Left lung (tissue), 10 donors: Measurements from ENCODE around the gene MSANTD4. TPM values are rescaled to one million over a fixed set of nuclear protein-coding genes. Genes with fewer than 3 reads are reported as not detected.
"Not testable (repeated sequence)": the region's sequence is repeated elsewhere in the genome, so short reads cannot be mapped to it uniquely, and the experiment has no call there.

Experiments used
- ATAC-seq: fragments of 200-7000 bp; cut with Tn5 transposase; one replicate; pipeline ENCODE4 v1.9.1; 2020; ENCODE audit warnings: moderate library complexity
- DNase-seq, 4 donors: peaks; one replicate each; pipeline ENCODE4 v3.0.0-alpha.2; 2013 to 2020
- H3K27ac ChIP-seq, 2 donors: fragments of 200-600 bp; sonication (generic) in 1 of 2; one replicate each; pipeline versions ENCODE4 v1.5.0 to v1.8.0; 2020 to 2021
- H3K27me3 ChIP-seq, 2 donors: fragments of 200-600 bp; sonication (generic) in 1 of 2; one replicate each; pipeline versions ENCODE4 v1.5.0 to v1.8.0; 2020 to 2021
- H3K36me3 ChIP-seq, 2 donors: fragments of 200-600 bp; sonication (generic) in 1 of 2; one replicate each; pipeline versions ENCODE4 v1.5.0 to v1.8.0; 2020 to 2021
- H3K4me1 ChIP-seq, 2 donors: fragments of 200-600 bp; one replicate each; pipeline ENCODE4 v1.8.0; 2021
- H3K4me3 ChIP-seq, 2 donors: fragments of 200-600 bp; sonication (generic) in 1 of 2; one replicate each; pipeline versions ENCODE4 v1.5.0 to v1.8.0; 2020 to 2021; ENCODE audit warnings: mild to moderate bottlenecking in 1 of 2
- H3K9me3 ChIP-seq, 2 donors: fragments of 200-600 bp; sonication (generic) in 1 of 2; one replicate each; pipeline versions ENCODE4 v1.5.0 to v1.8.0; 2020 to 2021
- intact Hi-C, 2 donors: fragments of 100-400 bp; cut with DNase I; formaldehyde crosslinking; loops; one replicate each; pipeline versions ENCODE4 v1.11.2 to v1.14.2; 2022
- polyA plus RNA-seq, 6 donors: library from polyadenylated mRNA; unstranded; fragments of 120-200 nt; gene quantifications; one replicate each; pipeline ENCODE4 v1.2.1, GENCODE V29; 2013; ENCODE audit not compliant: insufficient read length in 6 of 6
- total RNA-seq, 2 donors: library from RNA; stranded (reverse); fragmentation: NEBNext Ultra II Directional; extraction: Animal tissue kit (Norgen Biotek cat#: 25700); gene quantifications; one replicate each; pipeline ENCODE4 v1.2.1, GENCODE V29; 2021
- TF ChIP-seq, protein P1 (sequence below), 2 donors: fragments of 200-600 bp; sonication (generic) in 1 of 2; IDR thresholded peaks; one replicate each; pipeline versions ENCODE4 v1.5.0 to v1.8.0; 2021; ENCODE audit warnings: antibody characterized with exemption in 2 of 2
- donor health status: DM: no; HTN: yes; CAD: no.
- donor health status: DM: no; HTN: no; CAD: no.

Gene MSANTD4
- total and polyA plus RNA-seq, 8 donors = 15.1 to 38.8 (median 31.6) TPM

DNA sequence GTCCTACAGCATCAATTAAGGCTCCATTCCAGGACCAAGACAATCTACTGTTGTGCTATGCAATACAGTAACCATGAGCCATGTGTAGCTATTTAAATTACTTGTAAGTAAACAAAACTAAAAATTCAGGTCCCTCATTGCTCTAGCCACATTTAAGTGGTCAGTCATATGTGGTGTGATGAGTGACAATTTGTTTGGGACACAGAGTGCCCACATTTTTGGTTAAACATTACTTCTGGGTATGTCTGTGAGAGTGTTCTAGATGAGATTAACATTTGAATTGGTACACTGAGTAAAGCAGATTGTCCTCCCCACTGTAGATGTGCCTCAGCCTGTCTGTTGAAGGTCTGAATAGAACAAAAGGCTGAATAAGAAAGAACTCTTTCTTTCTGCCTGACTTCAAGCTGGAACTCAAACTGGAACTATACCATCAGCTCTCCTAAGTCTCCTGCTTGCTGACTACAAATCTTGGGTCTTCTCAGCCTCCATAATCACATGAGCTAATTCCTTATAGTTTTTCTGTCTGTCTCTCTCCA lies 39.3 kb upstream of the MSANTD4 start:
- DNase-seq = no peak
- TF ChIP-seq, protein P1, sequence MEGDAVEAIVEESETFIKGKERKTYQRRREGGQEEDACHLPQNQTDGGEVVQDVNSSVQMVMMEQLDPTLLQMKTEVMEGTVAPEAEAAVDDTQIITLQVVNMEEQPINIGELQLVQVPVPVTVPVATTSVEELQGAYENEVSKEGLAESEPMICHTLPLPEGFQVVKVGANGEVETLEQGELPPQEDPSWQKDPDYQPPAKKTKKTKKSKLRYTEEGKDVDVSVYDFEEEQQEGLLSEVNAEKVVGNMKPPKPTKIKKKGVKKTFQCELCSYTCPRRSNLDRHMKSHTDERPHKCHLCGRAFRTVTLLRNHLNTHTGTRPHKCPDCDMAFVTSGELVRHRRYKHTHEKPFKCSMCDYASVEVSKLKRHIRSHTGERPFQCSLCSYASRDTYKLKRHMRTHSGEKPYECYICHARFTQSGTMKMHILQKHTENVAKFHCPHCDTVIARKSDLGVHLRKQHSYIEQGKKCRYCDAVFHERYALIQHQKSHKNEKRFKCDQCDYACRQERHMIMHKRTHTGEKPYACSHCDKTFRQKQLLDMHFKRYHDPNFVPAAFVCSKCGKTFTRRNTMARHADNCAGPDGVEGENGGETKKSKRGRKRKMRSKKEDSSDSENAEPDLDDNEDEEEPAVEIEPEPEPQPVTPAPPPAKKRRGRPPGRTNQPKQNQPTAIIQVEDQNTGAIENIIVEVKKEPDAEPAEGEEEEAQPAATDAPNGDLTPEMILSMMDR (IDR thresholded peaks at IDR 0.05) = no peak
- Histone ChIP-seq H3K27me3 (no peaks in the 10 kb centered on the region), H3K9me3 (no peaks in the 10 kb centered on the region), H3K4me1 (no peaks in the 10 kb centered on the region), H3K27ac (no peak overlapping the region), H3K36me3 (no peaks in the 10 kb centered on the region), H3K4me3 (no peak overlapping the region)
- intact Hi-C loops = no loop called here
- no peak for ATAC-seq

DNA sequence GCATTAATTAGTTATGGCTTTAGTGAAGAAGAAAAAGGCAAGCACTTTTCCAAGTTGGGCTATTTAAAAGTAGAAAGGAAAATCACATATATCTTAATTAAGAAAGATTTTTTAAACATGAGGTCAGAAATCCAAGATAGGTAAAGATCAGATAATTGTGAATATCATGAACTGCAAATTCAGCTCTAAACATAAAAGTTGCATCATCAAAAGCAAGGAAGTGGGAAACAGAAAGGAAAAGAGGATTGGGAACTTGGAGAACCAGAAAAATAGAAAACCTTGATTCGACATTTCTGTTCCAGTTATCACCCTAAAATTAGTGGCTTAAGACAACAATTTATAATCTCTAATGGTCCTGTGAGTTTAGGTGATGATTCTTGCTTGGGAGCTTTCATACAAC lies 37.6 kb upstream of the MSANTD4 start:
- Histone ChIP-seq H3K27me3 (no peaks in the 10 kb centered on the region), H3K4me3 (no peak overlapping the region), H3K27ac (no peak overlapping the region), H3K9me3 (no peaks in the 10 kb centered on the region), H3K4me1 (no peaks in the 10 kb centered on the region), H3K36me3 (no peaks in the 10 kb centered on the region)
- intact Hi-C loops = no loop called here
- TF ChIP-seq, protein P1 (IDR thresholded peaks at IDR 0.05) = no peak
- ATAC-seq (no peak), DNase-seq (no peak)

DNA sequence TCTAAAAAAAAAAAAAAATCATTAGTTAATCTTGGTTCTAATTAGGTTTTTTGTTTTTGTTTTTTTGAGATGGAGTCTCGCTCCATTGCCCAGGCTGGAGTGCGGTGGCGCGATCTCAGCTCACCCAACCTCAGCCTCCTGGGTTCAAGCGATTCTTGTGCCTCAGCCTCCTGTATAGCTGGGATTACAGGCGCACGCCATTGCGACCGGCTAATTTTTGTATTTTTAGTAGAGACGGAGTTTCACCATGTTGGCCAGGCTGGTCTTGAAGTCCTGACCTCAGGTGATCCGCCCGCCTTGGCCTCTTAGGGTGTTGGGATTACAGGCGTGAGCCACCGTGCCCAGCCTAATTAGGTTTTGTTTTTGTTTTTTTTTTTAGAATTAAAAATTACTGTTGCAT lies 36.3 kb upstream of the MSANTD4 start:
- H3K27me3 ChIP-seq, H3K4me1 ChIP-seq, H3K4me3 ChIP-seq, H3K9me3 ChIP-seq, H3K27ac ChIP-seq, H3K36me3 ChIP-seq, intact Hi-C loops, ATAC-seq: not testable (repeated sequence)
- peak in 1 of 4 donors; percentile 35 for DNase-seq

DNA sequence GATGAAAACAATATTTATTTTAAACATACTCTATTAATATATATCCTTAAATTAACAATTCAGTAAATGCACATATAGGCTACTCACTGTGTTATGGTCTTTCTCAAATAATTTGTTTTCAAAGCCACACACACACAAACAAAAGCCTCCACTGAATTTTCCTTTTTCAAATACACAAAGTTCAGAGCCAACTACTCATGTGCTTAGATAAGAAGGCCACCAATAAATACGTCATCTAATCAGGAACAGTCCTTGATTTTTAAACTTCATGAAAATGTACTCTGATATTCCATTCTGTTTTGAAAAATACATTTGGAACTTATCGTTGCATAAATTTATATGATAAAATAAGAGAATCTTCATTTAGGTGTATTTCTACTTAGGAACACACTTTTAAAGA lies 29.1 kb upstream of the MSANTD4 start:
- intact Hi-C loops = no loop called here
- Histone ChIP-seq H3K4me1 (no peaks in the 10 kb centered on the region), H3K36me3 (no peaks in the 10 kb centered on the region), H3K9me3 (no peaks in the 10 kb centered on the region), H3K4me3 (no peak overlapping the region), H3K27ac (no peak overlapping the region), H3K27me3 (no peaks in the 10 kb centered on the region)
- DNase-seq (no peak), ATAC-seq (no peak)
- TF ChIP-seq, protein P1 (IDR thresholded peaks at IDR 0.05) = no peak

DNA sequence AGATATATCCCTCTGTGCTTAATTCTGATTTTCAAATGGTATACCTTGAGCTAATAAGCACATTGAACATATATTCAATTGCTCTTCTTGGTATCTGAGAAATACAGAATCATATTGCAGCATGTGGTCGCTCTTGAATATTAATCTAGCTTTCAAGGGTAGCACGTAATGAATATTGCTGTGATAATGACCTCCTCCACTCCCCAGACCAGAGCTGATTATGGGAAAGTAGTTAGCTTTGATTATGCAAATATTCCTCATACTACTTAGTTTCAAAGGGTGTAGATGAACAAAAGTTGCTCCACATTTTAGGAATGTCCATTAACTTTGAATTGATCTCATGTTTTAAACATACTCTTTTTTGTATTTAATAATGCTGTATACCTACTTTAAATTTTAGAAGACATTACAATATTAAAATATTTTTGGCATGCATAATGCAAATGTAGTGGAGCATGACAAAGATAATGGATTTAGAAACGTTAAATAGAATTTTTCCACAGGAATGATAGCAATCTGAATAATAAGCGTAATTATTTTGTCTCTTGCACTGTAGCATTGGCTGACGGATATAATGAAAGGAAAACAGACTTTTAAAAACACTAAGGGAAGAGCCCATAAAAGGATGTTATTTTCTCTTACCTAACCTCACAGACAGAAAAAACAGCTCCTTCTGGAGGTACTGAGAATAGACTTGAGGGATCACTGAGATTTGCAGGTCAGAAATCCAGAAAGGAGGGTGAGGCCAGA lies 27.9 kb upstream of the MSANTD4 start:
- DNase-seq (no peak), ATAC-seq (no peak)
- TF ChIP-seq, protein P1 (IDR thresholded peaks at IDR 0.05) = no peak
- H3K27me3 ChIP-seq = no peaks in the 10 kb centered on the region
- no peaks in the 10 kb centered on the region for H3K36me3 ChIP-seq
- no peak overlapping the region for H3K4me3 ChIP-seq
- no peaks in the 10 kb centered on the region for H3K4me1 ChIP-seq
- no peaks in the 10 kb centered on the region for H3K9me3 ChIP-seq
- intact Hi-C loops = no loop called here
- H3K27ac ChIP-seq = no peak overlapping the region

DNA sequence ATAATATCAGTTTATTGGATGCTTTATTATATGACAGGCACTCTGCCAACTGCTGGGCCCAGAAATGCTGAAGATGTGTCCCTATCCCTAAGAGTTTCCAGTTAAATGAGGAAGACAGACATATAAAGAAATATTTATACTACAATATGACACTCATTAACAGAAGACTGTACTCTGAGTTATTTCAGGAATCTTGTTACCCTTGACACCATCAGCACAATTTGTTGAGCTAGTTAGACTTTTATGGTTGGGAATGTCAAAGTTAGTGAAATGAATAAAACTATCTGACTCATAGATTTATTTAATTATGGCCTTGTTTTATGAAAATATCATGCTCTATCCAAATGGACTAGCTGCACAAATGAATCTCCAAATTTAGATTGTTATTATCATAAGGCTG lies 25.6 kb upstream of the MSANTD4 start:
- Histone ChIP-seq H3K27me3 (no peaks in the 10 kb centered on the region), H3K9me3 (no peaks in the 10 kb centered on the region), H3K27ac (no peak overlapping the region), H3K36me3 (no peaks in the 10 kb centered on the region), H3K4me1 (no peaks in the 10 kb centered on the region), H3K4me3 (no peak overlapping the region)
- DNase-seq = no peak
- intact Hi-C loops = no loop called here
- no peak for ATAC-seq
- TF ChIP-seq, protein P1 (IDR thresholded peaks at IDR 0.05) = no peak
